Kidney epithelial cell (primary cell): Measurements from ENCODE around the gene ZNF132. TPM values are rescaled to one million over a fixed set of nuclear protein-coding genes. Genes with fewer than 3 reads are reported as not detected.

ENCODE experiments used
- DNase-seq: peaks from one replicate; pipeline ENCODE4 v3.0.0-alpha.2; 2010; ENCODE audit warnings: low read depth
- H3K27me3 ChIP-seq: 2 replicates; pipeline ENCODE4 v1.6.0; 2011; ENCODE audit warnings: low read length; ENCODE audit not compliant: control insufficient read depth, insufficient read depth
- H3K36me3 ChIP-seq: 2 replicates; pipeline ENCODE4 v1.5.1; 2011; ENCODE audit warnings: low read length; ENCODE audit not compliant: control insufficient read depth, insufficient read depth
- H3K4me3 ChIP-seq: 2 replicates; pipeline ENCODE4 v1.5.1; 2011; ENCODE audit warnings: low read depth, mild to moderate bottlenecking, control low read depth, low read length
- total RNA-seq: library from RNA; depleted of rRNA; stranded (reverse); fragments of >200 nt; gene quantifications from 2 replicates; pipeline ENCODE4 v1.2.3, GENCODE V29; 2015
- TF ChIP-seq, protein P1 (sequence below): IDR thresholded peaks from 2 replicates; pipeline ENCODE4 v1.5.1; 2011; ENCODE audit warnings: mild to moderate bottlenecking, moderate library complexity, low read length, control low read depth, inconsistent platforms; ENCODE audit not compliant: insufficient read depth, poor library complexity, severe bottlenecking

The ZNF132 gene
- total RNA-seq, 1 donor from 2014 or later: 4.8 TPM

DNA sequence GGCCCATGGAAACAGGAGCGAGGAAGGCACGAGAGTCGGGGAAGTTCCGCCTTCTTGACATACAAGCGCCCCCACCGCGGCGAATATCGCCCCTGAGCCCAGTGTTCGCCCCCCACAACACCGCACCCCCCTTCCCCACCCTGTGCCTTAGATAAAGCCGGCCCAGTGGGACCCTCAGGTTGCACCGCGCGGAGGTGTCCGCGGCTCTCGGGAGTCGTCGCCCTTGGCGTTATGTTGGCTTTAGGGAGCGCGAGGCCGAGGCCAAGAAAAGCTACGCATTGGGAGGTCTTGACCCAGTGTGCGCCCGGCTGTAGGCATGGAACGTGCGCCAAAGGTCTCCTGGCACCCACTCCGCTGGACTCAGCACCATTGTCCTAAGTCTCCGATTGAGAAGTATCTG lies 603 bp upstream of the ZNF132 start:
- Histone ChIP-seq H3K27me3 (no peaks in the 10 kb centered on the region), H3K4me3 (peak overlapping the region; percentile 87), H3K36me3 (peaks cover 1% of the 10 kb centered on the region)
- TF ChIP-seq, protein P1, sequence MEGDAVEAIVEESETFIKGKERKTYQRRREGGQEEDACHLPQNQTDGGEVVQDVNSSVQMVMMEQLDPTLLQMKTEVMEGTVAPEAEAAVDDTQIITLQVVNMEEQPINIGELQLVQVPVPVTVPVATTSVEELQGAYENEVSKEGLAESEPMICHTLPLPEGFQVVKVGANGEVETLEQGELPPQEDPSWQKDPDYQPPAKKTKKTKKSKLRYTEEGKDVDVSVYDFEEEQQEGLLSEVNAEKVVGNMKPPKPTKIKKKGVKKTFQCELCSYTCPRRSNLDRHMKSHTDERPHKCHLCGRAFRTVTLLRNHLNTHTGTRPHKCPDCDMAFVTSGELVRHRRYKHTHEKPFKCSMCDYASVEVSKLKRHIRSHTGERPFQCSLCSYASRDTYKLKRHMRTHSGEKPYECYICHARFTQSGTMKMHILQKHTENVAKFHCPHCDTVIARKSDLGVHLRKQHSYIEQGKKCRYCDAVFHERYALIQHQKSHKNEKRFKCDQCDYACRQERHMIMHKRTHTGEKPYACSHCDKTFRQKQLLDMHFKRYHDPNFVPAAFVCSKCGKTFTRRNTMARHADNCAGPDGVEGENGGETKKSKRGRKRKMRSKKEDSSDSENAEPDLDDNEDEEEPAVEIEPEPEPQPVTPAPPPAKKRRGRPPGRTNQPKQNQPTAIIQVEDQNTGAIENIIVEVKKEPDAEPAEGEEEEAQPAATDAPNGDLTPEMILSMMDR: no peak
- no peak for DNase-seq

DNA sequence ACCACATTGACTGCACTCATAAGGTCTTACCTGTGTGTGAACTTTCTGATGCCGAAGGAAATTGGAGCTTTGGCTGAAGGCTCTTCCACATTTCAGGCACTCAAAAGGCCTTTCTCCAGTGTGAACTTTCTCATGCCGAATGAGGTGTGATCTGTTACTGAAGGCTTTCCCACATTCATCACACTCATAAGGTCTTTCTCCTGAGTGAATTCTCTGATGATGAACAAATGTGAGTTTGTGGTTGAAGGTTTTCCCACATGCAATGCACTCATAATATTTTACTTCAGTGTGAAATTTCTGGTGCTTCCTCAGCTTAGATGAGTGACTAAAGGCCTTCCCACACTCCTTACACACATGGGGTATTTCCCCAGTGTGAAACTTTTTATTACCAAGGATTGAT lies 5.7 kb downstream of the ZNF132 start:
- Histone ChIP-seq H3K36me3 (peaks cover 6% of the 10 kb centered on the region), H3K27me3 (no peaks in the 10 kb centered on the region), H3K4me3 (no peak overlapping the region)
- no peak for DNase-seq
- TF ChIP-seq, protein P1: no peak

DNA sequence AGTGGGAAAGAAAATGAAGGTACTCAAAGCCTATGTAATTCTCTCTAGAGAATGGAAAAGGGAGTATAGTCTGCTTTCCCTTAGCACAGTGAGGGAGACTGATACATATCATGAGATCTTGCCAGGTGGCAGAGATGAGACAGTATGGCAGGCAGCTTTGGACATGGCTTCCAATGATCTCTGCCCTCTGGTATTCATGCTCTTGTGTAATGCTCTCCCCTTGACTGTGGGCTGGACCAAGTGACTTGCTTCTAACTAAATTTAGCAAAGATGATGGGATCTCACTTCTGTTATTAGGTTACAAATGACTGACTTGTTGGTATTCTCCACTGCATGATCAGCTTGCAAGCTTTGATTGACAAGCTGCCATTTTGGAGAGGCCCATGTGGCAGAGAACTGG lies 10.2 kb downstream of the ZNF132 start:
- peaks cover 5% of the 10 kb centered on the region for H3K36me3 ChIP-seq
- H3K4me3 ChIP-seq: no peak overlapping the region
- TF ChIP-seq, protein P1: no peak
- no peak for DNase-seq
- no peaks in the 10 kb centered on the region for H3K27me3 ChIP-seq

DNA sequence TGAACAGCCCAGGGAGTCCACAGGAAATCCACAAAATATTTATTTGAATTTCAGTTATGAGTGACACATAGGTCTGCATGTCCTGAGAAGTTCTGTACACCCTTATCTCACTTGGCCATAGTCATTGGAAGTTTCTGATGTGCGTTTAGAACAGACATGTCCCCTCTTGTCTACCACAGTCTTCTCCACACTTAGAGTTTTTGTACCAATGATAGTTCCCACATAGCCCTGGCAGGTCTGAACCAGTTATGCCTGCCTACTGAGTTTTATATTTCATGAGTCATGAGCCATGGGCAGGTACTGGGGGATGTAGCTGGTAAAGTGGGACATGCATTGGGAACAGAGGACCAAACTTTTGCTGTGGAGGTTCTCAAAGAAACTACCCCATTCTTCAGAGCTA lies 11.3 kb downstream of the ZNF132 start:
- no peak overlapping the region for H3K4me3 ChIP-seq
- no peak for DNase-seq
- TF ChIP-seq, protein P1: no peak
- no peaks in the 10 kb centered on the region for H3K36me3 ChIP-seq
- no peaks in the 10 kb centered on the region for H3K27me3 ChIP-seq

DNA sequence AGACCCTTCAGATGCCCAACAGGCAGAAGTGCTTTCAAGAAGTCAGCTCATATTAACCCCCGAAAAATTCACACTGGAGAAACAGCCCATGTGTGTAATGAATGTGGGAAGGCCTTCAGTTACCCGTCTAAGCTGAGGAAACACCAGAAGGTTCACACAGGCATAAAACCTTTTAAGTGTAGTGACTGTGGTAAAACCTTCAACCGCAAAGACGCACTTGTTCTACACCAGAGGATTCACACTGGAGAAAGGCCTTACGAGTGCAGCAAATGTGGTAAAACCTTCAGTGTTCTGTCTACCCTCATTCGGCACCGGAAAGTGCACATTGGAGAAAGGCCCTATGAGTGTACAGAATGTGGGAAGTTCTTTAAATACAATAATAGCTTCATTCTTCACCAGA lies 22.9 kb downstream of the ZNF132 start:
- no peaks in the 10 kb centered on the region for H3K27me3 ChIP-seq
- no peak for DNase-seq
- H3K36me3 ChIP-seq: peaks cover 7% of the 10 kb centered on the region
- H3K4me3 ChIP-seq: no peak overlapping the region
- TF ChIP-seq, protein P1: no peak

DNA sequence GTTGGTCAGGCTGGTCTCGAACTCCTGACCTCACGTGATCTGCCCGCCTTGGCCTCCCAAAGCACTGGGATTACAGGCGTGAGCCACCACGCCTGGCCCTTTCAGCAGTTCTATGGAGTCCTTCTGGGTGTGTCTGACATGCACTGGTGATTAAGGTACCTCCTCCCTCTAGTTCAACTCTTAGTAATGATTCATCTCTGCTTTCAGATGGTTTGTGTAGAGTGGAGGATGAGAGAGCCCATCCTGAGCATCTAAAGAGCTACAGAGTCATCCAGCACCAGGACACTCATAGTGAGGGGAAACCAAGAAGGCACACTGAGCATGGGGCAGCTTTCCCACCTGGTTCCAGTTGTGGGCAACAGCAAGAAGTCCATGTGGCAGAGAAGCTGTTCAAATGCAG lies 23.3 kb downstream of the ZNF132 start:
- Histone ChIP-seq H3K36me3 (peaks cover 7% of the 10 kb centered on the region), H3K27me3 (no peaks in the 10 kb centered on the region), H3K4me3 (no peak overlapping the region)
- no peak for DNase-seq
- TF ChIP-seq, protein P1: no peak
